ENCODE measurements around the gene SLC45A1.
"Not testable (repeated sequence)": the region's sequence is repeated elsewhere in the genome, so short reads cannot be mapped to it uniquely, and the experiment has no call there.

SLC45A1 gene

GRCh38 chr1:8317647-8318381 lies at the start of gene SLC45A1:
Gene SLC45A1, plus strand, starts transcription at chr1:8318114. Its CDS starts 6,216 bp downstream, at chr1:8324330.
- DNase-seq: peak; percentile 41

- DNase-seq: no peak
Measured at GRCh38 chr1:8273036-8273435, 44.9 kb upstream of the SLC45A1 start.

- DNase-seq: no peak
Measured at GRCh38 chr1:8274352-8274751, 43.6 kb upstream of the SLC45A1 start.

- DNase-seq: no peak
Measured at GRCh38 chr1:8276173-8276914, 41.6 kb upstream of the SLC45A1 start.

DNA sequence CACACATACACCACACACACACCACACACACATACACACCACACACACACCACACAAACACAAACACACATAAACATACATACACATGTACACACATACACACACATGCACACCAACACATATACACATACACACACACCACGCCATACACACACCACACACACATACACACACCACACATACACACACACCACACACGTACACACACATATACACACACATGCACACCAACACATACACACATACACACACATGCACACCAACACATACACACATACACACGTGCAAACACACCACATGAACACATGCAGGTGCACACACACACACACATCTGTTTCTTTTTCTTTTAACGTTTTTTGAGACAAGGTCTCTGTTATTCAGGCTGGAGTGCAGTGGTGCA lies 41.0 kb upstream of the SLC45A1 start:
- no peak for DNase-seq

DNA sequence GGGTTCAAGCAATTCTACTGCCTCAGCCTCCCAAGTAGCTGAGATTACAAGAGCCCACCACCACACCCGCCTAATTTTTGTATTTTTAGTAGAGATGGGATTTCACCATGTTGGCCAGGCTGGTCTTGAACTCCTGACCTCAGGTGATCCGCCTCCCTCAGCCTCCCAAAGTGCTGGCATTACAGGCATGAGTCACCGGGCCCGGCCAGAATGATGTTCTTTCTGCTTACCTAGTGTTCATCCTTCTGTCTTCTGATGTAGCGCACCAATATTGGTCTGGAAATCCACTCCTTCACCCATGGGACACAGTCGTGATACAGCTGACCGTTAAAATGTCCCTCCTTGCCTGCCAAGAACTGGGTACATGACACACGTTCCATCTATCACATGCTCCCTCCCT lies 39.2 kb upstream of the SLC45A1 start:
- DNase-seq: not testable (repeated sequence)

DNA sequence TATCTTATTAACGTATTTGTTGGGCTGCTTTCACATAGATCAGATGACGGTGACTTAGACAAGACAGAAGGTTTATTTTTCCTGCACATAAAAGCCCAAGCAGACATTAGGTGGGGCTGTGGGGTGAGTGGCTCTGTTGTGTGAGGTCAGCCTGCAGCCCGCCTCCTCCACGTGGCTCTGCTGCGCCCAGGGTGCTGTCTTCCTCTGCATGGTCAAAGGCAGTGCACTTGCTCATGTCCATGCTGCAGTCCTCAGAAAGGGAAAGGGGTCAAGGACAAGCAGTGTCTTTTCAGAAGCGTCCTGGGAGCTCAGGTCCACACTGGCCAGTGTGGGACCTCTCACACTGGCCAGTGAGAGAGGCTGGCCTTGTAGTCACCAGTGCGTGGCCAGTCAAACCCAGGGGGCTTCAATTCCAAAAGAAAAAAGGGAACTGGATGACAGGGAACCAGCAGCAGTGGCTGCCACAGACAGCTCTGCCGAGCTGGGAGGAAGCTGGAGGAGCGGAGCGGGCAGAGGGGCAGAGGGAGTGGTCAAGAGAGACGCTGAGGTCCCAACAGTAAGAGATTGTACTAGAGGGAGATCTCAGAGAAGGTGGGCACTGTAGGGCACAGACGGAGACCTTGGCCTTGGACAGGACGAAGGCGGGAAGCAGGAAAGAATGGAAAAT lies 35.9 kb upstream of the SLC45A1 start:
- DNase-seq: no peak

- no peak for DNase-seq
Measured at GRCh38 chr1:8283058-8283884, 34.6 kb upstream of the SLC45A1 start.

DNA sequence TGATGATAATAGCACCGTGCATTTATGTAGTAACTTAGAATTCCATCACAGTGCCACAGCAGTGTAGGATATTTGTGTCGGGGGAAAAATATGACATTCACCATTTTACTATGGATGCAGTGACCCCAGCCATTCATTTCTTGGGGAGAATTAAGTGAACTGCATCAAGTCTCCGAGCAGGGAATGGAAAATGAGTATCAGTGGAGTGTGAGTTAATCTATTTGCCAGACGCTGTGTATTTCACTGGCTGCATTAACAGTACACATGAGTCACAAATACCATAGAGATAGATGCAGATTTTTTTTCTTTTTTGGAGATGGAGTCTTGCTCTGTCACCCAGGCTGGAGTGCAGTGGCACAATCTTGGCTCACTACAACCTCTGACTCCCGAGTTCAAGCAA lies 33.8 kb upstream of the SLC45A1 start:
- DNase-seq: no peak

GRCh38 chr1:8285103-8285502 lies 32.8 kb upstream of the SLC45A1 start:
- DNase-seq: no peak

DNA sequence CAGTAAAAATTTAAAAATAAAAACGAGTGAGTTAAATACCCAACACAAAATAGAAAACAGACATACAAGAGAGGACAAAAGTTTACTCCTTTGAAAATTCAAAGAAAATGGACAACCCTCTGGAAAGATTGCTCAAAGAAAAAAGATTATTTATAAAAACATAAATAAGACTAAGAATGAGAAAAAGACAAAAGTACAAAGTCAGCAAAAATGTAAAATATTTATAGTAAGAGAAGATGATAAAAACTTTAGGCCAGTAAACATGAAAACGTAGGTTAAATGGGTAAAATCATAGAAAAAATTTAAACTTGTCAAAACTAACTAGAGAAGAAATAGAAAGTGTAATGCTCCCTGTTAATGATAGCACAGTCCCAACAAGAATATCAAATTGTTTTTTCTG lies 31.9 kb upstream of the SLC45A1 start:
- DNase-seq: no peak

DNA sequence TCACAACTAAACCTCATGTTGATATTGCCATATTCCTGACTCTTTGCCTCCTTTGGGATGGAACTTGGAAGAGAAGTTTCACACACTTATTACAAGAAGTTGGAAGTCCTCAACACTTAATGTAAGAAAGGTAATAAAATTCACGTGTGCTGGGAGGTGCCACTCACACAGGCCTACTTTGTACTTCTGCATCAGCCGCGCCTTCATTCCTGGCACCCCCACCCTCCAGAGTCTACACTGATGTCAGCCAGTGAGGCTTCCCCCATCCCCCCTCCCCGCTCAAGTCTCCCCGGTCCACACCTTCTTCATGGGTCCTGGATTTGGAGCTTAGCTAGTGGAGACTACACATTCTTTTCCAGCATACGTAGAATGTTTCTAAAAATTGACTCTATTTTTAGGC lies 24.8 kb upstream of the SLC45A1 start:
- DNase-seq: no peak

GRCh38 chr1:8293641-8294169 lies 24.2 kb upstream of the SLC45A1 start:
- DNase-seq: no peak

DNA sequence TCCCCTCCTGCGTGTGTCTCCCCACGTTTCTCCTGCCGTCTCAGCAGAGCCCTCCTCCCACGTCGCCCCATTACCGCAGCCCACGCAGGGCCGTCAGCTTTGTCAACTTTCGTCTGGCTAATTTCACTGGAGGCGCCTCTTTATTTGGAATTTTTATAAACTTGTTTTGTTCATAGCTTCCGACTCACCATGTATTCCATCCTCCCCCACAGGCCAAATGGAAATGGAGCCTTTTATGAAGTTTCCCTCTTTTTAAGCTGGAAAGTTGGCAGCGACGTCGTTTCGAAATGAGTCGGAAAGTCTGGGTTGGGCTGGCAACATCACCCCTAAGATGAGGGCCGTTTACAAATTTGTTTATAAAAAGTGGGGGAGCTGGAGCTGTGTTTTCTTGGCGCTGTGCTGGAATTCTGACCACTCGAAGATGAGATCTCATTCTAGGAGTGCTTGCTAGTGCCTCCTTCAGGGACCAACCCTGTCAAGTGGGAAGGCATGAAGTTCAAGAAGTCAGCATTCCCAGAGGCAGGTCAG lies 23.7 kb upstream of the SLC45A1 start:
- DNase-seq: no peak

- peak; percentile 72 for DNase-seq
Measured at GRCh38 chr1:8297245-8297644, 20.7 kb upstream of the SLC45A1 start.

DNA sequence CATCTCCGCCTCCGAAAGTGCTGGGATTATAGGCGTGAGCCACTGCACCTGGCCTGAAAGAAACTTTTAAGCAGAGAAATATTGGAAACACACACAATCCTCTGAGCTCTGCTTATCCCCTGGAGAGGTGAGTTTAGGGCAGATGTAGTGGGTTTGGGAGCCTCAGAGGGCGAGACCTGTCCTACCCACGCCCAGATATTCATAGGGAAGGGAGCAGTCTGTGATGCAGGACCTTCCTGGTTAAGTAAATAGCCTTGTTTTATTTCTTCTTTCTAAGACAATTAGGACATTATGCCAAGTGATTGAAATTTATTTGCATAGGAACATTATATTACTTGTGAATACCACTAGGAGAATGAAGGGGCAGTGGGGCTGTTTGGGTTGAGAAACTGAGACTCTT lies 18.0 kb upstream of the SLC45A1 start:
- no peak for DNase-seq

DNA sequence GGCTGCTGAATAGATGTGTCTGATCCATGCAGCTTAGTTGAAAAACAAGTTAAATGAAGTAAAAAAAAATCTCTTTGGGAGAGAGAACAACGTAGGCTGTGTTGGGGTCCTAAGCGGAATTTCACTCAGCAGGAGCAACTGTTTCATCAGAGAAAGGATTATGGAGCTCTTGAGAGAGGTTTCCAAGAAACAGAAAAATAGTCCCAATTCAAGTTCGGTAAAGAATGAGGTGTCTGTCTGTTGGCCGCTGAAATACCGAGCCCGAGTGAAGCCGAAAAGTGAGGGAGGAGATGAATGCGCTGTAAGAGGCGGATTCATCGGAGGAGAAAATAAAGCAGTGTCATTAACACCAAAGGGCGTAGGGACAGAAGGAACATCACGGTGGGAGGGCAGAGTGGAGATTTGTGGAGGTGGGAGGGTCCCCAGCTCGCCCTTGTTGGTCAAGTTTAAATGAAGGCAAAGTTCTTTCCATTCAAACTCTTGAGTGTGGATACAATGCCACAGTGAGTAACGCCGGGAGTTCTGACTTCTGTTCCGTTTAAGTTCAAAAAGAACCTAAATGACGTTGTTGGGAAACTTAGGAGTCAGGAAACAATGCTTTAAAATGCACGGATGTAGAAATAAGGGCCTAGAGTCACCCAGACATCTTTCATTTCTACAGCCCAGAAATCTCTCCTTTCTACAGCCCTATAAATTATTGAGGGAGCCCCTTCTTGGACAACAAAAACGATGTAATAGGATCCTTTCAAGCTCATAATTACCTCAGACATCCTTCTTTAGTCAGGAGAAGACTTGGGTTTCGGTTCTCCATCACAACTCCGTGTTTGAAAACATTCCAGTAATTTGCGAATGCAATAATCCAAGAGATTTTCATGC lies 15.6 kb upstream of the SLC45A1 start:
- DNase-seq: no peak

DNA sequence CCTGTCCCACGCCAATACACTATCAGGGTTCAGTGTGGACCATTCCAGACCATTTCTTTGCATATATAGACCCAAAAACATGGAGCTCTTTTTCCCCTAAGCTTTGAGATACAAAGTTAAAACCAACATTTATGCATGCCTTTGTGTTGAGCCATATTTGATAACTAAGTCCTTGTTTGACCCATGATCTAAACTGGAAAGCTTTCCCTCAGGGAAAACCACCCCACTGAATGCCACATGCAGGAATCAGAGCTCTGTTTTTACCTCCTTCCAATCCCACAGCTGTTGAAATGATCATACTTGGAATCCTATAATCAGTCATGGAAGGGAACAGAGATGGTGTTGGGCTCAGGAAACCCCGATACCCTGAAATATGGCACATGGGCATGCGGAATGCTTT lies 14.8 kb upstream of the SLC45A1 start:
- no peak for DNase-seq

DNA sequence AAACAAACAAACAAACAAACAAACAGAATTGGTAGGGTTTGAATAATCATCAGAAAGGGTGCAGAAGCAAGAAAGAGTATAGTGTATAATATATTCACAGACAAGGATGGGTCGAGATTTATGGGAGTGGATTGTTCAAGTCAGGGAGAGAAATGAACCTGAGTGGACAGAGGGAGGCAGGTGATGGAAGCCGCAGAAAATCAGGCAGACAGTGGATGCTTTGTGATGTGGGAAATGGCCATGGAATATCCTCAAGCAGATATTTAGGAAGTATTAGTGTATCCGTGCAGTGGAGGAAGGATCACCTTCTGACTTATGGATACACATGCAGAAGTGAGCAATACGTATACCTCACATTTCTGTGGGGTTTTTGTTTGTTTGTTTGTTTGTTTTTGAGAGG lies 14.0 kb upstream of the SLC45A1 start:
- no peak for DNase-seq

DNA sequence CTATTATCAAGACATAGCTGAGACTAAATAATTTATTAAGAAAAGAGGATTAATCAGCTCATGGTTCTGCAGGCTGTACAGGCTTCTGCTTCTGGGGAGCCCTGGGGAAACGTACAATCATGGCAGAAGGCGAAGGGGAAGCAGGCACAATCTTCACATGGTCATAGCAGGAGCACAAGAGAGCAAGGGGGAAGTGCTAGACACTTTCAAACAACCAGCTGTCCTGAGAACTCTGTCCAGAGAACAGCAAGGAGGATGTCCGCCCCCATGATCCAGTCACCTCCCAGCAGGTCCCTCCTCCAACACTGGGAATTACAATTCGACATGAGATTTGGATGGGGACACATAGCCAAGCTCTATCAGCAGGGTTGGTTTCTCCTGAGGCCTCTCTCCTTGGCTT lies 10.3 kb upstream of the SLC45A1 start:
- DNase-seq: no peak

DNA sequence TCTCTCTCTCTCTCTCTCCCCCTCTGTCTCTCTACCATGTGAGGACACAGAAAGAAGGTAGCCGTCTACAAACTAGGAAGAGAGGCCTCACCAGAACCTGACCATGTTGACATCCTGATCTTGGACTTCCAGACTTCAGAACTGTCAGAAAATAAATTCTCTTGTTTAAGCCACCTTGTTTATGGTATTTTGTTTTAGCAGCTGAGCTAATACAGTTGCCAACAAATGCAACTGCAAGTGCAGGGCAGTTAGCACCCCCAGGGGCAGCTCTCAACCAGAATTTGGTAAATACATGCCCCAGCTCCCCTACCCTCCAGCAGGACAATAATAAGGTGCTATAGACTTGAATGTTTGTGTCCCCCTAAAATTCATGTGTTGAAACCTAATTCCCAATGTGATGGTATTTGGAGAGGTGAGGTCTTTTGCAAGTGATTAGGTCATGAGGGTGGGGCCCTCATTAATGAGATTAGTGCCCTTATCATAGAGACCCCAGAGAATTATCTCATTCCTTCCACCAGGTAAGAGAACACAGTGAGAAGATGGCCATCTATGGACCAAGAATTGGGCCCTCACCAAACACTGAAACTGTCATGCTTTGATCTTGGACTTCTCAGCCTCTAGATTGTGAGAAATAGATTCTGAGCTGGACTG lies 6.7 kb upstream of the SLC45A1 start:
- DNase-seq: no peak
